Endothelial cell of umbilical vein (primary cell): ENCODE data around the gene LFNG. TPM values are rescaled to one million over a fixed set of nuclear protein-coding genes. Genes with fewer than 3 reads are reported as not detected.

Experiments used
- BruUV-seq: library from RNA; stranded (reverse); fragments of 400-500 nt; replicated peaks from 2 replicates; lab custom pipeline; 2021; lab: Mats Ljungman, UMichigan
- CTCF ChIA-PET: fragments of 300-600, 350-600 bp; sonication (Branson Sonifier 250); formaldehyde crosslinking; loops from one replicate; lab custom pipeline; 2021; ENCODE audit warnings: antibody characterized with exemption, inconsistent platforms; lab: Charles Lee
- POLR2A ChIA-PET: fragments of 300-600, 350-600 bp; sonication (Branson Sonifier 250); formaldehyde crosslinking; loops from one replicate; lab custom pipeline; 2021; ENCODE audit warnings: antibody characterized with exemption, inconsistent platforms; lab: Charles Lee
- DNase-seq: peaks from one replicate; pipeline ENCODE4 v3.0.0-alpha.2; 2011; ENCODE audit warnings: low read depth, low spot score
- FAIRE-seq: peaks from 2 replicates; lab custom pipeline; 2011; peaks lifted over from hg19 to GRCh38; lab: Jason Lieb, UNC
- H2AFZ ChIP-seq: 2 replicates; pipeline ENCODE4 v1.6.0; 2012; ENCODE audit warnings: low read depth, low read length, control low read depth, inconsistent platforms
- H3K27ac ChIP-seq: 2 replicates; pipeline ENCODE4 v1.5.1; 2011; ENCODE audit warnings: low read depth, mild to moderate bottlenecking, control low read depth, low read length, moderate library complexity; ENCODE audit not compliant: insufficient read depth
- H3K27me3 ChIP-seq, 2 experiments: 2 replicates each; pipeline versions ENCODE4 v1.6.0 to v1.6.1; 2011; ENCODE audit warnings: low read length in 2 of 2, mixed read lengths in 1 of 2; ENCODE audit not compliant: control insufficient read depth in 2 of 2, insufficient read depth in 2 of 2
- H3K36me3 ChIP-seq, 2 experiments: 2 replicates in 1 of 2; 3 replicates in 1 of 2; pipeline ENCODE4 v1.5.1; 2011; ENCODE audit warnings: low read length in 2 of 2, mild to moderate bottlenecking in 1 of 2, moderate library complexity in 1 of 2; ENCODE audit not compliant: control insufficient read depth in 2 of 2, insufficient read depth in 2 of 2; ENCODE audit errors: extremely low read depth in 1 of 2
- H3K4me1 ChIP-seq: 3 replicates; pipeline ENCODE4 v1.5.1; 2011; ENCODE audit warnings: mild to moderate bottlenecking, low read length; ENCODE audit not compliant: control insufficient read depth, insufficient read depth; ENCODE audit errors: extremely low read depth
- H3K4me2 ChIP-seq: 2 replicates; pipeline ENCODE4 v1.6.1; 2011; ENCODE audit warnings: low read length, control low read depth, mixed read lengths; ENCODE audit not compliant: insufficient read depth
- H3K4me3 ChIP-seq, 3 experiments: fragments of 200-600 bp in 1 of 3; sonication (generic), shearing (Covaris generic) in 1 of 3; replicated peaks in 1 of 3; 2 replicates each; pipeline ENCODE4 v1.5.1; 2011 to 2016; ENCODE audit warnings: control low read depth in 3 of 3, low read length in 3 of 3, mild to moderate bottlenecking in 2 of 3, inconsistent platforms in 1 of 3, low read depth in 1 of 3, moderate library complexity in 1 of 3; ENCODE audit not compliant: insufficient read depth in 1 of 3
- H3K79me2 ChIP-seq: 2 replicates; pipeline ENCODE4 v1.6.0; 2012; ENCODE audit warnings: low read length, inconsistent platforms; ENCODE audit not compliant: control insufficient read depth, insufficient read depth
- H3K9ac ChIP-seq: replicated peaks from 2 replicates; pipeline ENCODE3; 2011; ENCODE audit warnings: low read length, control low read depth; ENCODE audit not compliant: insufficient read depth; ENCODE audit errors: extremely low read depth
- H3K9me1 ChIP-seq: replicated peaks from 3 replicates; pipeline ENCODE4 v1.6.0; 2011; ENCODE audit warnings: mild to moderate bottlenecking, low read length; ENCODE audit not compliant: control insufficient read depth, insufficient read depth; ENCODE audit errors: extremely low read depth
- H3K9me3 ChIP-seq: replicated peaks from 2 replicates; pipeline ENCODE4 v1.5.1; 2012; ENCODE audit warnings: low read length, inconsistent platforms; ENCODE audit not compliant: control insufficient read depth, insufficient read depth
- H4K20me1 ChIP-seq: replicated peaks from 2 replicates; pipeline ENCODE3; 2011; ENCODE audit warnings: mild to moderate bottlenecking, low read length; ENCODE audit not compliant: control insufficient read depth, insufficient read depth; ENCODE audit errors: extremely low read depth
- EZH2 ChIP-seq: IDR thresholded peaks from 2 replicates; pipeline ENCODE4 v1.6.1; 2012; ENCODE audit warnings: borderline replicate concordance, low read depth, mild to moderate bottlenecking, moderate library complexity, low read length, inconsistent platforms; ENCODE audit not compliant: severe bottlenecking
- FOS ChIP-seq: IDR thresholded peaks from 2 replicates; pipeline ENCODE4 v1.6.1; 2011; ENCODE audit warnings: mild to moderate bottlenecking, low read length, moderate library complexity, borderline replicate concordance; ENCODE audit not compliant: insufficient read depth
- JUN ChIP-seq: IDR thresholded peaks from 2 replicates; pipeline ENCODE4 v1.6.1; 2011; ENCODE audit warnings: borderline replicate concordance, low read depth; ENCODE audit not compliant: insufficient read length, insufficient read depth
- MYC ChIP-seq: IDR thresholded peaks from one replicate; pipeline ENCODE4 v1.6.1; 2011; ENCODE audit warnings: mild to moderate bottlenecking, low read depth, low read length
- POLR2AphosphoS5 ChIP-seq: IDR thresholded peaks from 2 replicates; pipeline ENCODE4 v1.6.1; 2012; ENCODE audit warnings: low read depth, mild to moderate bottlenecking, control low read depth, low read length, moderate library complexity; ENCODE audit not compliant: insufficient read depth
- dilution Hi-C: fragments of 300-500 bp; cut with MboI; formaldehyde crosslinking; loops from one replicate; pipeline ENCODE4 v1.15.0; 2019; ENCODE audit warnings: low sequenced_read_pairs; ENCODE audit not compliant: extremely low pct_ligation_motif_present
- intact Hi-C: fragments of 100-400 bp; cut with micrococcal nuclease; formaldehyde crosslinking; loops from one replicate; pipeline ENCODE4 v1.10.0; 2022
- polyA plus RNA-seq, 4 experiments: library from polyadenylated mRNA; depleted of rRNA in 3 of 4; stranded (reverse) in 3 of 4; unstranded in 1 of 4; fragments of >200 nt; gene quantifications; 2 replicates each; pipeline versions ENCODE4 v1.2.1 to v1.2.3, GENCODE V29; 2011 to 2012; ENCODE audit warnings: missing spikeins in 1 of 4
- total RNA-seq: library from RNA; stranded (reverse); gene quantifications from 2 replicates; pipeline ENCODE4 v1.2.3, GENCODE V29; 2021
- TF ChIP-seq, protein P1 (sequence below), 2 donors: IDR thresholded peaks; 1 replicate in 1 of 2; 2 replicates in 1 of 2; pipeline ENCODE4 v1.5.1; 2011; ENCODE audit warnings: low read length in 2 of 2, mild to moderate bottlenecking in 2 of 2, moderate library complexity in 2 of 2, control low read depth in 1 of 2, inconsistent platforms in 1 of 2, low read depth in 1 of 2; ENCODE audit not compliant: insufficient read depth in 1 of 2; ENCODE audit errors: extremely low read depth in 1 of 2

LFNG gene
- total and polyA plus RNA-seq, 2 donors (not counting 3 experiments of a cell fraction or from before 2014, with no cell fraction given): 12.6 to 13.1 TPM

GRCh38 chr7:2488272-2488645, 31.3 kb upstream of the LFNG start:
- CTCF ChIA-PET: interaction anchor here (0.8 to 1.4 kb wide), 6 partner anchors 10 to 192 kb away, joined by 3 to 5 read pairs (median 3); no protein-coding TSS in a partner anchor
- Histone ChIP-seq H4K20me1 (no peaks in the 10 kb centered on the region), H3K4me3 (no peak overlapping the region), H3K27ac (no peak overlapping the region), H3K36me3 (no peaks in the 10 kb centered on the region), H3K4me1 (no peaks in the 10 kb centered on the region), H3K9ac (no peak overlapping the region), H3K4me2 (no peak overlapping the region), H3K27me3 (no peaks in the 10 kb centered on the region), H3K9me1 (no peaks in the 10 kb centered on the region), H3K79me2 (no peaks in the 10 kb centered on the region), H2AFZ (no peak overlapping the region), H3K9me3 (no peaks in the 10 kb centered on the region)
- no peak for DNase-seq
- TF ChIP-seq, protein P1, sequence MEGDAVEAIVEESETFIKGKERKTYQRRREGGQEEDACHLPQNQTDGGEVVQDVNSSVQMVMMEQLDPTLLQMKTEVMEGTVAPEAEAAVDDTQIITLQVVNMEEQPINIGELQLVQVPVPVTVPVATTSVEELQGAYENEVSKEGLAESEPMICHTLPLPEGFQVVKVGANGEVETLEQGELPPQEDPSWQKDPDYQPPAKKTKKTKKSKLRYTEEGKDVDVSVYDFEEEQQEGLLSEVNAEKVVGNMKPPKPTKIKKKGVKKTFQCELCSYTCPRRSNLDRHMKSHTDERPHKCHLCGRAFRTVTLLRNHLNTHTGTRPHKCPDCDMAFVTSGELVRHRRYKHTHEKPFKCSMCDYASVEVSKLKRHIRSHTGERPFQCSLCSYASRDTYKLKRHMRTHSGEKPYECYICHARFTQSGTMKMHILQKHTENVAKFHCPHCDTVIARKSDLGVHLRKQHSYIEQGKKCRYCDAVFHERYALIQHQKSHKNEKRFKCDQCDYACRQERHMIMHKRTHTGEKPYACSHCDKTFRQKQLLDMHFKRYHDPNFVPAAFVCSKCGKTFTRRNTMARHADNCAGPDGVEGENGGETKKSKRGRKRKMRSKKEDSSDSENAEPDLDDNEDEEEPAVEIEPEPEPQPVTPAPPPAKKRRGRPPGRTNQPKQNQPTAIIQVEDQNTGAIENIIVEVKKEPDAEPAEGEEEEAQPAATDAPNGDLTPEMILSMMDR (IDR thresholded peaks at IDR 0.05; ENCODE audit: extremely low read depth in 1 of 2, insufficient read depth in 1 of 2, low read depth in 1 of 2, low read length in 2 of 2): no peak
- no peak for TF ChIP-seq FOS
- dilution Hi-C loops: no loop called here
- POLR2A ChIA-PET: no interaction called here
- FAIRE-seq: no peak
- intact Hi-C loops: no loop called here
- BruUV-seq: no TSS peak

- Histone ChIP-seq H3K27me3 (no peaks in the 10 kb centered on the region), H3K9me1 (no peaks in the 10 kb centered on the region), H3K9me3 (no peaks in the 10 kb centered on the region), H3K4me3 (no peak overlapping the region), H3K9ac (no peak overlapping the region), H4K20me1 (no peaks in the 10 kb centered on the region), H3K27ac (no peak overlapping the region), H3K4me2 (no peak overlapping the region), H3K79me2 (no peaks in the 10 kb centered on the region), H3K36me3 (no peaks in the 10 kb centered on the region), H2AFZ (no peak overlapping the region), H3K4me1 (no peaks in the 10 kb centered on the region)
- dilution Hi-C loops: no loop called here
- TF ChIP-seq EZH2 (no peak), FOS (no peak), POLR2AphosphoS5 (no peak), MYC (no peak), JUN (no peak)
- TF ChIP-seq, protein P1 (IDR thresholded peaks at IDR 0.05; ENCODE audit: extremely low read depth in 1 of 2, insufficient read depth in 1 of 2, low read depth in 1 of 2, low read length in 2 of 2): no peak
- ChIA-PET CTCF (interaction anchor here (0.8 to 1.4 kb wide), 5 partner anchors 10 to 192 kb away, joined by 3 to 5 read pairs (median 3); no protein-coding TSS in a partner anchor), POLR2A (no interaction called here)
- BruUV-seq: no TSS peak
- intact Hi-C loops: no loop called here
- FAIRE-seq (no peak), DNase-seq (no peak)
These were observed 30.9 kb upstream of the LFNG start for GRCh38 chr7:2488681-2489080.
